Measurements from ENCODE around the gene MYO5A. TPM values are rescaled to one million over a fixed set of nuclear protein-coding genes. Genes with fewer than 3 reads are reported as not detected.
A peak's percentile ranks its signal among the peaks of the same experiment; 100 is the strongest.

Gene MYO5A
- total RNA-seq, 2 experiments from 2014 or later: 41.3 to 42.2 TPM

DNA sequence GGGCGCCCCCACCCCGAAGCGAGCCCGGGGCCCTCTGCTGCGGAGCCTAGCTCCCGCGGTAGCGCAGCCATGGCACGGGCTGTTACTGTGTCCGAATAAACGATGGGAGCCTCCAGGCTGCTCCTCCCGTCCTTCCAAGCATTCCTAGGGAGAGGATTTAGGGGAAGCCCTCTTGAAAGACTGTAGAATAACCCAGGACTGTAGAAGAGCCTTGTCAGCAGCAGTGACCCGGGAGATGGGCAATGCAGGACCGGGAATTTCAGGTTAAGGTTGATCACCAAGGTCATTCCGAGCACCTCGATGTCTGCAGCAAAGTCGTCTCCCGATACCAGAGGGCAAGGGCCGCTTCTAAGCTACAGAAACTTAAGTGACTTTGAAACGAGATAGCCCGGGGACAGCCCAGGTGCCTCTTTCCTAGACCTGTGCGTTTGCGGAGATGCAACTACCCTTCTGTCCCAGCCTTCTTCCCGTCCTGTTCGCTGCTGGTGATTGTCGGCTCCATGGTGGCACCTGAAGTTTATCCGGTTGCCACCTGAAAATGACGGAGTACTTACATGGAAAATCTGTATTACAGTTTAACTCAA is 753 bp upstream of the MYO5A start:
- peak; percentile 35 for DNase-seq
- peaks cover 7% of the 10 kb centered on the region for H3K27me3 Mint-ChIP-seq
- H3K9me3 Mint-ChIP-seq: no peaks in the 10 kb centered on the region
- peaks cover 34% of the 10 kb centered on the region for H3K4me1 Mint-ChIP-seq
- peak overlapping the region; percentile 63 for H3K27ac Mint-ChIP-seq
- POLR2A ChIA-PET: interaction anchor here (0.6 to 4.2 kb wide), 8 partner anchors 24 to 272 kb away, joined by 3 to 41 read pairs (median 15); no protein-coding TSS in a partner anchor
- H3K36me3 Mint-ChIP-seq (ENCODE audit: low read depth): peaks cover 3% of the 10 kb centered on the region
- peak overlapping the region; percentile 74 for H3K4me3 Mint-ChIP-seq
- CTCF ChIA-PET: interaction anchor here (0.6 to 1.6 kb wide), 4 partner anchors 18 to 268 kb away, joined by 3 to 4 read pairs (median 4); no protein-coding TSS in a partner anchor

GRCh38 chr15:52527911-52528563 is 643 bp downstream of the MYO5A start:
- Mint-ChIP-seq H3K27me3 (peaks cover 7% of the 10 kb centered on the region), H3K9me3 (no peaks in the 10 kb centered on the region), H3K4me3 (peak overlapping the region; percentile 95), H3K27ac (peak overlapping the region; percentile 84), H3K4me1 (peaks cover 35% of the 10 kb centered on the region), H3K36me3 (ENCODE audit: low read depth) (peaks cover 3% of the 10 kb centered on the region)
- DNase-seq: peak; percentile 46
- CTCF ChIA-PET: interaction anchor here (0.7 to 1.8 kb wide), 15 partner anchors 8 to 266 kb away, joined by 3 to 10 read pairs (median 4); no protein-coding TSS in a partner anchor
- POLR2A ChIA-PET: interaction anchor here (0.8 to 4.2 kb wide), 21 partner anchors 18 to 307 kb away, joined by 3 to 41 read pairs (median 4); partner anchors contain the start of gene ARPP19

DNA sequence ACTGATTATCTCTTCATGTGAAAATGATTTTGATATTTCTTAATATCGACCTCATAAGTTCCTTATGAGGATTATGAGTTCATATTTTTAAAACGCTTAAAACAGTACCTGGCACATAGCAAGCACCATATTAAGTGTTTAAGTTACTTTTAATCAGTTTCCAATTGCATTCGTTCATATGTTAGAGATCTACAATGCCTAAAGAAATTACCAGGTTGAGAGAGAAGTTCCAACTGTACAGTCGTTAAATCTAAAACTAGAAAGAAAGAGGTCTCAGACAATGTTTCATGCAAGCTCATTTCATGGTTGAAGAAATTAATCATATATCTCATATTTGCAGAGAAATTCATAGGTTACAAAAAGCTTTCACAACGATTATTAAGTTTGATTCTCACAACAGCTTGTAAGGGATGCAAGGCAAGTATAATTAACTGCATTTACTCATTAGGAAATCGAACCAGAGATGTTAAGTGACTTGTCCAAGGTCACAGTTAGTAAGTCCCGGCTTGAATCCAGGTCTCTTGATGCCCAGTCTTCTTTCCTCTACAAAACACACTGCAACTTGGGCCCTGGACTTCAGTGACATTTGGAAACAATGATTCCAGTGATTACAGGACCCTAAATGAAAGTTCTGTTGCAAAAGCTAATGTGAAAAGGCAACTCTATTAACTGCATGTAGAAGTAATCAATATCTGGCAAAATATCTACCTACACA is 1.3 kb downstream of the MYO5A start:
- Mint-ChIP-seq H3K4me1 (peaks cover 35% of the 10 kb centered on the region), H3K36me3 (ENCODE audit: low read depth) (peaks cover 3% of the 10 kb centered on the region), H3K4me3 (peak overlapping the region; percentile 95), H3K9me3 (no peaks in the 10 kb centered on the region), H3K27me3 (peaks cover 6% of the 10 kb centered on the region), H3K27ac (peak overlapping the region; percentile 84)
- ChIA-PET POLR2A (interaction anchor here (0.9 to 4.2 kb wide), 19 partner anchors 19 to 307 kb away, joined by 3 to 41 read pairs (median 4); partner anchors contain the start of gene ARPP19), CTCF (interaction anchor here (0.7 to 1.8 kb wide), 13 partner anchors 32 to 271 kb away, joined by 3 to 10 read pairs (median 4); no protein-coding TSS in a partner anchor)
- no peak for DNase-seq

GRCh38 chr15:52524223-52525136 is 4.2 kb downstream of the MYO5A start:
- H3K4me1 Mint-ChIP-seq: peaks cover 24% of the 10 kb centered on the region
- no peak overlapping the region for H3K27ac Mint-ChIP-seq
- no peaks in the 10 kb centered on the region for H3K9me3 Mint-ChIP-seq
- no peaks in the 10 kb centered on the region for H3K27me3 Mint-ChIP-seq
- CTCF ChIA-PET: interaction anchor here (1.6 kb wide), 2 partner anchors 10 to 153 kb away, joined by 4 to 5 read pairs; no protein-coding TSS in a partner anchor
- H3K36me3 Mint-ChIP-seq (ENCODE audit: low read depth): no peaks in the 10 kb centered on the region
- DNase-seq: no peak
- POLR2A ChIA-PET: interaction anchor here (0.7 kb wide), 1 partner anchor 13 kb away, joined by 3 read pairs; no protein-coding TSS in a partner anchor
- H3K4me3 Mint-ChIP-seq: no peak overlapping the region

GRCh38 chr15:52523647-52524046 is 5.0 kb downstream of the MYO5A start:
- no peaks in the 10 kb centered on the region for H3K36me3 Mint-ChIP-seq (ENCODE audit: low read depth)
- no peaks in the 10 kb centered on the region for H3K27me3 Mint-ChIP-seq
- no peak overlapping the region for H3K27ac Mint-ChIP-seq
- CTCF ChIA-PET: interaction anchor here (1.6 kb wide), 2 partner anchors 11 to 154 kb away, joined by 4 to 5 read pairs; no protein-coding TSS in a partner anchor
- H3K9me3 Mint-ChIP-seq: no peaks in the 10 kb centered on the region
- no peak overlapping the region for H3K4me3 Mint-ChIP-seq
- POLR2A ChIA-PET: no interaction called here
- H3K4me1 Mint-ChIP-seq: peaks cover 30% of the 10 kb centered on the region
- DNase-seq: no peak

- Mint-ChIP-seq H3K4me3 (no peak overlapping the region), H3K27ac (no peak overlapping the region), H3K9me3 (no peaks in the 10 kb centered on the region), H3K36me3 (ENCODE audit: low read depth) (no peaks in the 10 kb centered on the region), H3K4me1 (peaks cover 34% of the 10 kb centered on the region), H3K27me3 (no peaks in the 10 kb centered on the region)
- ChIA-PET CTCF (interaction anchor here (0.6 to 1.6 kb wide), 3 partner anchors 11 to 191 kb away, joined by 3 to 5 read pairs (median 3); no protein-coding TSS in a partner anchor), POLR2A (no interaction called here)
- no peak for DNase-seq
Observed at GRCh38 chr15:52523192-52523591, 5.5 kb downstream of the MYO5A start.

DNA sequence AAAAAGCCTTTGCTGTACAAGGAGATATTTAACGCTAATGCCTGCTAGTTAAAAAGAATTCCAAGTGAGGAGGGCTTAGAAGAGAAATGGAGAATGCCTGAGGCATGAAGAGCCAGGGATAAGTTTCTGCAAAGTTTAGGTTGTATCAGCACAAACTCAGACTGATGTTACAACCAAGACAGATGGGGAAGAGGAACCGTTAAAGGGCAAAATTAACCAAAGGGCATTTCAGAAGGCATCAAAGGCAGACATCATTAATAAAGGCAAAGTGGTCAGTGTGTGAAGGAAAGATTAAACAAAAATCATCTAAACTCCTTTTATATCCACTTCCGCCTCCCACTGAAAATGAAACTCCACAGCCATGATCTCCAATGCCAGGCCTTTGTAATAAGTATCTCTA is 7.0 kb downstream of the MYO5A start:
- H3K9me3 Mint-ChIP-seq: no peaks in the 10 kb centered on the region
- CTCF ChIA-PET: no interaction called here
- H3K27me3 Mint-ChIP-seq: no peaks in the 10 kb centered on the region
- no peak for DNase-seq
- POLR2A ChIA-PET: no interaction called here
- H3K27ac Mint-ChIP-seq: no peak overlapping the region
- no peak overlapping the region for H3K4me3 Mint-ChIP-seq
- H3K36me3 Mint-ChIP-seq (ENCODE audit: low read depth): no peaks in the 10 kb centered on the region
- H3K4me1 Mint-ChIP-seq: peaks cover 22% of the 10 kb centered on the region

- CTCF ChIA-PET: interaction anchor here (1.0 to 1.5 kb wide), 2 partner anchors 8 to 11 kb away, joined by 3 read pairs; partner anchors contain the start of gene MYO5A
Observed at GRCh38 chr15:52520421-52520820, 8.3 kb downstream of the MYO5A start.

GRCh38 chr15:52518487-52519371 is 10.0 kb downstream of the MYO5A start:
- POLR2A ChIA-PET: no interaction called here
- Mint-ChIP-seq H3K4me3 (no peak overlapping the region), H3K27ac (no peak overlapping the region), H3K27me3 (no peaks in the 10 kb centered on the region), H3K36me3 (ENCODE audit: low read depth) (no peaks in the 10 kb centered on the region), H3K9me3 (no peaks in the 10 kb centered on the region), H3K4me1 (peaks cover 16% of the 10 kb centered on the region)
- DNase-seq: no peak
- CTCF ChIA-PET: interaction anchor here (1.5 kb wide), 2 partner anchors 9 to 10 kb away, joined by 3 to 6 read pairs; partner anchors contain the start of gene MYO5A

More at GRCh38 chr15:52520421-52520820, 8.3 kb downstream of the MYO5A start:
- POLR2A ChIA-PET: no interaction called here
- Mint-ChIP-seq H3K9me3 (no peaks in the 10 kb centered on the region), H3K4me3 (no peak overlapping the region), H3K36me3 (ENCODE audit: low read depth) (no peaks in the 10 kb centered on the region), H3K27me3 (no peaks in the 10 kb centered on the region), H3K4me1 (peaks cover 16% of the 10 kb centered on the region), H3K27ac (no peak overlapping the region)
- no peak for DNase-seq

GRCh38 chr15:52517014-52517413 is 11.7 kb downstream of the MYO5A start:
- Mint-ChIP-seq H3K4me3 (no peak overlapping the region), H3K36me3 (ENCODE audit: low read depth) (no peaks in the 10 kb centered on the region), H3K9me3 (no peaks in the 10 kb centered on the region), H3K4me1 (peaks cover 13% of the 10 kb centered on the region), H3K27ac (no peak overlapping the region), H3K27me3 (no peaks in the 10 kb centered on the region)
- CTCF ChIA-PET: no interaction called here
- DNase-seq: no peak
- POLR2A ChIA-PET: no interaction called here

DNA sequence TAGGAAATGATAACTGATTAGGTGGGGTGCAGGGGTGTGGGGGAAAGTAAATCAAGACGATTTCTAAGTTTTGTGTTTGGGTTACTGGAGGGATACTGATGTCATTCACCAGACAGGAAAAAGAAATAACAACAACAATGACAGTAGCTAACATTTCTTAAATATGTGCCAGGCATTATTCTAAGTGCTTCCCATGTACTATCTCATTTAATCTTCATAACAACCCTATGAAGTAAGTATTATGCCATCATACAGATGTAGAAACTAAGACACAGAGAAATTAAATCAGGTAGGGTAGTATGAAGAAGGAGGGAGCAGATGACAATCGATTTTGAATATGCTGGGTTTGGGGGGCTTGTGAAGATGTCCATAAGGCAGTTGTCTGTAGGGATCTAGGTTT is 13.3 kb downstream of the MYO5A start:
- no peak for DNase-seq
- Mint-ChIP-seq H3K4me1 (peaks cover 13% of the 10 kb centered on the region), H3K36me3 (ENCODE audit: low read depth) (no peaks in the 10 kb centered on the region), H3K4me3 (no peak overlapping the region), H3K9me3 (no peaks in the 10 kb centered on the region), H3K27ac (no peak overlapping the region), H3K27me3 (no peaks in the 10 kb centered on the region)
- ChIA-PET CTCF (no interaction called here), POLR2A (no interaction called here)
